H9 (cell line): Measurements from ENCODE around the gene VAV3. TPM values are rescaled to one million over a fixed set of nuclear protein-coding genes. Genes with fewer than 3 reads are reported as not detected.

ENCODE experiments used
- DNase-seq: peaks from one replicate; pipeline ENCODE4 v3.0.0-alpha.2; 2017
- H2AFZ ChIP-seq: one replicate; pipeline ENCODE4 v1.6.1; 2013; ENCODE audit warnings: mild to moderate bottlenecking, low read length, control low read depth, moderate library complexity
- H2AK5ac ChIP-seq: 2 replicates; pipeline ENCODE4 v1.6.1; 2013; ENCODE audit warnings: low read length, control low read depth, mixed read lengths; ENCODE audit not compliant: insufficient read length
- H2BK120ac ChIP-seq: one replicate; pipeline ENCODE4 v1.6.1; 2013; ENCODE audit warnings: low read depth, mild to moderate bottlenecking, low read length, control low read depth, inconsistent platforms; ENCODE audit not compliant: poor library complexity, severe bottlenecking
- H2BK12ac ChIP-seq: 2 replicates; pipeline ENCODE4 v1.6.1; 2013; ENCODE audit warnings: low read length, control low read depth, mixed read lengths, low read depth; ENCODE audit not compliant: insufficient read length
- H2BK15ac ChIP-seq: 2 replicates; pipeline ENCODE4 v1.6.1; 2013; ENCODE audit warnings: low read depth, low read length, control low read depth
- H2BK20ac ChIP-seq: one replicate; pipeline ENCODE4 v1.6.1; 2013; ENCODE audit warnings: low read depth, mild to moderate bottlenecking, low read length, control low read depth, inconsistent platforms; ENCODE audit not compliant: poor library complexity, severe bottlenecking
- H2BK5ac ChIP-seq: 2 replicates; pipeline ENCODE4 v1.6.1; 2013; ENCODE audit warnings: low read length, control low read depth, mixed read lengths; ENCODE audit not compliant: insufficient read length
- H3K14ac ChIP-seq: 2 replicates; pipeline ENCODE4 v1.6.1; 2013; ENCODE audit warnings: low read length, control low read depth; ENCODE audit not compliant: insufficient read depth
- H3K18ac ChIP-seq: 2 replicates; pipeline ENCODE4 v1.6.1; 2013; ENCODE audit warnings: low read depth, mild to moderate bottlenecking, mixed read lengths, low read length, control low read depth; ENCODE audit not compliant: insufficient read length
- H3K23ac ChIP-seq: 2 replicates; pipeline ENCODE4 v1.6.1; 2013; ENCODE audit warnings: low read length, control low read depth, mixed read lengths, low read depth; ENCODE audit not compliant: insufficient read length
- H3K23me2 ChIP-seq: 2 replicates; pipeline ENCODE4 v1.6.1; 2013; ENCODE audit warnings: low read depth, mild to moderate bottlenecking, mixed read lengths, low read length, control low read depth; ENCODE audit not compliant: insufficient read length, poor library complexity, severe bottlenecking
- H3K27ac ChIP-seq: 2 replicates; pipeline ENCODE4 v1.5.1; 2013; ENCODE audit warnings: low read length, control low read depth, mixed read lengths, low read depth; ENCODE audit not compliant: insufficient read length
- H3K27me3 ChIP-seq: 2 replicates; pipeline ENCODE4 v1.6.1; 2013; ENCODE audit warnings: low read length, control low read depth, inconsistent platforms; ENCODE audit not compliant: insufficient read depth
- H3K4ac ChIP-seq: 2 replicates; pipeline ENCODE4 v1.6.1; 2013; ENCODE audit warnings: low read depth, mild to moderate bottlenecking, control low read depth, inconsistent platforms, low read length, moderate library complexity
- H3K4me1 ChIP-seq: 2 replicates; pipeline ENCODE4 v1.6.1; 2013; ENCODE audit warnings: low read length, control low read depth, inconsistent platforms; ENCODE audit not compliant: insufficient read depth
- H3K4me2 ChIP-seq: 2 replicates; pipeline ENCODE4 v1.6.1; 2013; ENCODE audit warnings: low read length, control low read depth, mixed read lengths; ENCODE audit not compliant: insufficient read length, insufficient read depth
- H3K56ac ChIP-seq: 2 replicates; pipeline ENCODE4 v1.6.1; 2013; ENCODE audit warnings: low read depth, mild to moderate bottlenecking, mixed read lengths, low read length, control low read depth; ENCODE audit not compliant: insufficient read length
- H3K79me1 ChIP-seq: 2 replicates; pipeline ENCODE4 v1.6.1; 2013; ENCODE audit warnings: low read depth, mild to moderate bottlenecking, moderate library complexity, low read length, control low read depth, inconsistent platforms; ENCODE audit not compliant: insufficient read depth, poor library complexity, severe bottlenecking
- H3K79me2 ChIP-seq: 2 replicates; pipeline ENCODE4 v1.6.1; 2013; ENCODE audit warnings: low read length, control low read depth, inconsistent platforms; ENCODE audit not compliant: insufficient read depth
- H3K9ac ChIP-seq: 2 replicates; pipeline ENCODE4 v1.6.1; 2013; ENCODE audit warnings: low read length, control low read depth, mixed read lengths; ENCODE audit not compliant: insufficient read length; ENCODE audit errors: extremely low read depth
- H3K9me3 ChIP-seq: one replicate; pipeline ENCODE4 v1.6.1; 2013; ENCODE audit warnings: low read depth, low read length, inconsistent platforms; ENCODE audit not compliant: control insufficient read depth
- H3T11ph ChIP-seq: one replicate; pipeline ENCODE4 v1.6.1; 2013; ENCODE audit warnings: mild to moderate bottlenecking, low read length, control low read depth, inconsistent platforms
- H4K20me1 ChIP-seq: one replicate; pipeline ENCODE4 v1.6.1; 2013; ENCODE audit not compliant: control insufficient read depth, insufficient read length, insufficient read depth
- H4K5ac ChIP-seq: 2 replicates; pipeline ENCODE4 v1.6.1; 2013; ENCODE audit warnings: low read depth, mild to moderate bottlenecking, mixed read lengths, low read length, control low read depth; ENCODE audit not compliant: insufficient read length
- H4K8ac ChIP-seq: replicated peaks from 2 replicates; pipeline ENCODE4 v1.6.1; 2013; ENCODE audit warnings: low read length, control low read depth, mixed read lengths, low read depth; ENCODE audit not compliant: insufficient read length
- H4K91ac ChIP-seq: 2 replicates; pipeline ENCODE4 v1.6.1; 2013; ENCODE audit warnings: low read depth, mild to moderate bottlenecking, moderate library complexity, mixed read lengths, low read length, control low read depth; ENCODE audit not compliant: insufficient read length
- H3K27ac Mint-ChIP-seq, 3 experiments: 2 replicates in 2 of 3; 3 replicates in 1 of 3; pipeline ENCODE4 v1.8.0; 2020 to 2021; ENCODE audit warnings: mixed read lengths in 3 of 3, mild to moderate bottlenecking in 1 of 3, moderate library complexity in 1 of 3
- H3K27me3 Mint-ChIP-seq: 2 replicates; pipeline ENCODE4 v1.8.0; 2021; ENCODE audit warnings: low read depth, mild to moderate bottlenecking, moderate library complexity, mixed read lengths
- H3K36me3 Mint-ChIP-seq, 3 experiments: 2 replicates in 2 of 3; 3 replicates in 1 of 3; pipeline ENCODE4 v1.8.0; 2020 to 2021; ENCODE audit warnings: low read depth in 3 of 3, mixed read lengths in 3 of 3; ENCODE audit not compliant: insufficient read depth in 1 of 3
- H3K4me1 Mint-ChIP-seq, 2 experiments: 2 replicates each; pipeline ENCODE4 v1.8.0; 2020; ENCODE audit warnings: mixed read lengths in 2 of 2
- H3K4me3 Mint-ChIP-seq, 2 experiments: 2 replicates in 1 of 2; 3 replicates in 1 of 2; pipeline ENCODE4 v1.8.0; 2020 to 2021; ENCODE audit warnings: mild to moderate bottlenecking in 2 of 2, mixed read lengths in 2 of 2, moderate library complexity in 1 of 2
- H3K9me3 Mint-ChIP-seq, 2 experiments: 2 replicates in 1 of 2; 3 replicates in 1 of 2; pipeline ENCODE4 v1.8.0; 2020; ENCODE audit warnings: mild to moderate bottlenecking in 2 of 2, mixed read lengths in 2 of 2, moderate library complexity in 1 of 2
- CTCF ChIP-seq: fragments of 200-600 bp; sonication (generic); conservative IDR thresholded peaks from 3 replicates; pipeline ENCODE4 v1.8.0; 2021; ENCODE audit warnings: antibody characterized with exemption, mild to moderate bottlenecking
- WGBS: extraction: QIAGEN DNeasy Blood & Tissue Kit; methylation state at CpG from one replicate; pipeline ENCODE4 v1.1.7; 2013; ENCODE audit warnings: missing lambda C conversion rate, low lambda C conversion rate, mixed read lengths; ENCODE audit not compliant: insufficient read length; ENCODE audit errors: extremely low coverage; 5-methylcytosine and 5-hydroxymethylcytosine counted together
- total RNA-seq: library from RNA; stranded (reverse); gene quantifications from 2 replicates; pipeline ENCODE4 v1.2.1, GENCODE V29; 2021

VAV3 gene
- total RNA-seq, 1 experiment from 2014 or later = 5.1 TPM

- H2AFZ ChIP-seq = no peak overlapping the region
- WGBS = no CpG with 5 or more reads among the region's 6 CpGs
- peak; percentile 37 for DNase-seq
Measured at GRCh38 chr1:107529511-107530149, 435.4 kb downstream of the VAV3 start.

More at GRCh38 chr1:107529511-107530149, 435.4 kb downstream of the VAV3 start:
- Histone ChIP-seq H2BK15ac (no peak overlapping the region), H3K27ac (no peak overlapping the region), H3K23ac (no peak overlapping the region), H3K18ac (no peak overlapping the region), H4K8ac (no peak overlapping the region), H3K56ac (no peak overlapping the region), H2BK5ac (no peak overlapping the region), H3K27me3 (no peaks in the 10 kb centered on the region), H3K4me2 (no peak overlapping the region), H3K9ac (no peak overlapping the region), H3K14ac (no peak overlapping the region), H4K20me1 (no peaks in the 10 kb centered on the region), H3T11ph (no peak overlapping the region), H2AK5ac (no peak overlapping the region), H3K79me2 (no peaks in the 10 kb centered on the region), H2BK20ac (no peak overlapping the region), H3K4ac (no peak overlapping the region), H4K5ac (no peak overlapping the region), H4K91ac (no peak overlapping the region), H3K79me1 (no peaks in the 10 kb centered on the region), H2BK120ac (no peak overlapping the region), H3K9me3 (no peaks in the 10 kb centered on the region), H3K4me1 (no peaks in the 10 kb centered on the region), H2BK12ac (no peak overlapping the region), H3K23me2 (no peaks in the 10 kb centered on the region)
- no peak overlapping the region for H3K4me3 Mint-ChIP-seq
- no peaks in the 10 kb centered on the region for H3K27me3 Mint-ChIP-seq
- peaks cover 25 to 30% of the 10 kb centered on the region in 2 experiments for H3K4me1 Mint-ChIP-seq
- TF ChIP-seq CTCF = peak; percentile 84
- H3K36me3 Mint-ChIP-seq = no peaks in the 10 kb centered on the region; a peak in 1 of 7 replicates
- H3K27ac Mint-ChIP-seq = no peak overlapping the region
- H3K9me3 Mint-ChIP-seq = no peaks in the 10 kb centered on the region
